ENCODE measurements around the gene DTD1. TPM values are rescaled to one million over a fixed set of nuclear protein-coding genes. Genes with fewer than 3 reads are reported as not detected.

Gene DTD1
- total RNA-seq, 4 donors from 2014 or later = 12.1 to 44.9 (median 19.9) TPM

- ATAC-seq = no peak
- no peaks in the 10 kb centered on the region for H3K9me3 ChIP-seq
- H3K27me3 ChIP-seq = no peaks in the 10 kb centered on the region
- TF ChIP-seq POLR2A (IDR thresholded peaks at IDR 0.05) = no peak
- TF ChIP-seq POLR2AphosphoS5 (IDR thresholded peaks at IDR 0.05) = no peak
- TF ChIP-seq EP300 (IDR thresholded peaks at IDR 0.05) = no peak
- TF ChIP-seq CTCF (IDR thresholded peaks at IDR 0.05) = no peak
- H3K27ac ChIP-seq = no peak overlapping the region
- no peaks in the 10 kb centered on the region for H3K36me3 ChIP-seq
- no peaks in the 10 kb centered on the region for H3K4me1 ChIP-seq
- no peak overlapping the region for H3K4me3 ChIP-seq
- 78 to 86% methylated on average over 9 of the region's 15 CpGs for WGBS, 2 donors (ENCODE audit: low coverage in 1 of 2)
These were observed 81.6 kb downstream of the DTD1 start for GRCh38 chr20:18669241-18670019.

GRCh38 chr20:18671203-18671710, 83.4 kb downstream of the DTD1 start:
- no peak for ATAC-seq
- Histone ChIP-seq H3K9me3 (no peaks in the 10 kb centered on the region), H3K4me1 (no peaks in the 10 kb centered on the region), H3K27me3 (no peaks in the 10 kb centered on the region), H3K27ac (no peak overlapping the region), H3K4me3 (no peak overlapping the region), H3K36me3 (no peaks in the 10 kb centered on the region)
- TF ChIP-seq POLR2A (IDR thresholded peaks at IDR 0.05) = no peak
- WGBS, 2 donors (ENCODE audit: low coverage in 1 of 2) = 44 to 86% methylated on average over 2 to 3 of the region's 3 CpGs

- no peaks in the 10 kb centered on the region for H3K27me3 ChIP-seq
- no peaks in the 10 kb centered on the region for H3K4me1 ChIP-seq
- no peaks in the 10 kb centered on the region for H3K9me3 ChIP-seq
- H3K27ac ChIP-seq = no peak overlapping the region
- 90 to 92% methylated on average over 7 to 9 of the region's 9 CpGs for WGBS, 2 donors (ENCODE audit: low coverage in 1 of 2)
- ATAC-seq = no peak
- no peak for TF ChIP-seq EP300 (IDR thresholded peaks at IDR 0.05)
- TF ChIP-seq POLR2A (IDR thresholded peaks at IDR 0.05) = no peak
- TF ChIP-seq CTCF (IDR thresholded peaks at IDR 0.05) = no peak
- TF ChIP-seq POLR2AphosphoS5 (IDR thresholded peaks at IDR 0.05) = no peak
- no peak overlapping the region for H3K4me3 ChIP-seq
- no peaks in the 10 kb centered on the region for H3K36me3 ChIP-seq
These were observed 85.0 kb downstream of the DTD1 start for GRCh38 chr20:18672834-18673233.

GRCh38 chr20:18676396-18676795, 88.5 kb downstream of the DTD1 start:
- Histone ChIP-seq H3K27ac (no peak overlapping the region), H3K27me3 (no peaks in the 10 kb centered on the region), H3K9me3 (no peaks in the 10 kb centered on the region), H3K4me1 (no peaks in the 10 kb centered on the region), H3K36me3 (no peaks in the 10 kb centered on the region), H3K4me3 (no peak overlapping the region)
- TF ChIP-seq POLR2A (IDR thresholded peaks at IDR 0.05) = no peak
- TF ChIP-seq CTCF (IDR thresholded peaks at IDR 0.05) = no peak
- TF ChIP-seq EP300 (IDR thresholded peaks at IDR 0.05) = no peak
- no peak for TF ChIP-seq POLR2AphosphoS5 (IDR thresholded peaks at IDR 0.05)
- 81 to 93% methylated on average over 7 of the region's 7 CpGs for WGBS, 2 donors (ENCODE audit: low coverage in 1 of 2)
- no peak for ATAC-seq

- H3K27me3 ChIP-seq = no peaks in the 10 kb centered on the region
- no peak overlapping the region for H3K4me3 ChIP-seq
- no peaks in the 10 kb centered on the region for H3K9me3 ChIP-seq
- WGBS, 2 donors (ENCODE audit: low coverage in 1 of 2) = 56 to 75% methylated on average over 2 to 4 of the region's 4 CpGs
- H3K4me1 ChIP-seq = no peaks in the 10 kb centered on the region
- no peak for ATAC-seq
- no peak overlapping the region for H3K27ac ChIP-seq
- no peaks in the 10 kb centered on the region for H3K36me3 ChIP-seq
- TF ChIP-seq EP300 (IDR thresholded peaks at IDR 0.05) = no peak
These were observed 89.3 kb downstream of the DTD1 start for GRCh38 chr20:18677126-18677525.

Data from gastroesophageal sphincter (tissue), 4 donors.